ENCODE data around the gene LRRC23. TPM values are rescaled to one million over a fixed set of nuclear protein-coding genes. Genes with fewer than 3 reads are reported as not detected.

The LRRC23 gene
- total and polyA plus RNA-seq, 9 of the 15 experiments (the other 6 are each of a cell fraction or from before 2014, with no cell fraction given) = 2.2 to 7.0 (median 3.0) TPM

GRCh38 chr12:6867413-6868210 is 37.0 kb upstream of the LRRC23 start, which contains the start of gene TPI1 (continued):
- TF ChIP-seq, protein P1, sequence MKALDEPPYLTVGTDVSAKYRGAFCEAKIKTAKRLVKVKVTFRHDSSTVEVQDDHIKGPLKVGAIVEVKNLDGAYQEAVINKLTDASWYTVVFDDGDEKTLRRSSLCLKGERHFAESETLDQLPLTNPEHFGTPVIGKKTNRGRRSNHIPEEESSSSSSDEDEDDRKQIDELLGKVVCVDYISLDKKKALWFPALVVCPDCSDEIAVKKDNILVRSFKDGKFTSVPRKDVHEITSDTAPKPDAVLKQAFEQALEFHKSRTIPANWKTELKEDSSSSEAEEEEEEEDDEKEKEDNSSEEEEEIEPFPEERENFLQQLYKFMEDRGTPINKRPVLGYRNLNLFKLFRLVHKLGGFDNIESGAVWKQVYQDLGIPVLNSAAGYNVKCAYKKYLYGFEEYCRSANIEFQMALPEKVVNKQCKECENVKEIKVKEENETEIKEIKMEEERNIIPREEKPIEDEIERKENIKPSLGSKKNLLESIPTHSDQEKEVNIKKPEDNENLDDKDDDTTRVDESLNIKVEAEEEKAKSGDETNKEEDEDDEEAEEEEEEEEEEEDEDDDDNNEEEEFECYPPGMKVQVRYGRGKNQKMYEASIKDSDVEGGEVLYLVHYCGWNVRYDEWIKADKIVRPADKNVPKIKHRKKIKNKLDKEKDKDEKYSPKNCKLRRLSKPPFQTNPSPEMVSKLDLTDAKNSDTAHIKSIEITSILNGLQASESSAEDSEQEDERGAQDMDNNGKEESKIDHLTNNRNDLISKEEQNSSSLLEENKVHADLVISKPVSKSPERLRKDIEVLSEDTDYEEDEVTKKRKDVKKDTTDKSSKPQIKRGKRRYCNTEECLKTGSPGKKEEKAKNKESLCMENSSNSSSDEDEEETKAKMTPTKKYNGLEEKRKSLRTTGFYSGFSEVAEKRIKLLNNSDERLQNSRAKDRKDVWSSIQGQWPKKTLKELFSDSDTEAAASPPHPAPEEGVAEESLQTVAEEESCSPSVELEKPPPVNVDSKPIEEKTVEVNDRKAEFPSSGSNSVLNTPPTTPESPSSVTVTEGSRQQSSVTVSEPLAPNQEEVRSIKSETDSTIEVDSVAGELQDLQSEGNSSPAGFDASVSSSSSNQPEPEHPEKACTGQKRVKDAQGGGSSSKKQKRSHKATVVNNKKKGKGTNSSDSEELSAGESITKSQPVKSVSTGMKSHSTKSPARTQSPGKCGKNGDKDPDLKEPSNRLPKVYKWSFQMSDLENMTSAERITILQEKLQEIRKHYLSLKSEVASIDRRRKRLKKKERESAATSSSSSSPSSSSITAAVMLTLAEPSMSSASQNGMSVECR (CRISPR knock-in tag; IDR thresholded peaks at IDR 0.05) = peak; percentile 72
- TF ChIP-seq ATF7 (IDR thresholded peaks at IDR 0.05) (peak; percentile 14; the same call in 1 of the 2 replicates), EGR1 (conservative IDR thresholded peaks at IDR 0.05) (peak; percentile 3; the same call in 1 of the 2 replicates), RFX1 (IDR thresholded peaks at IDR 0.05) (no peak), MTA3 (IDR thresholded peaks at IDR 0.05; ENCODE audit: borderline replicate concordance) (0 out of 2 replicates have a peak, but pooled peaks have one; percentile 29), TEAD1 (CRISPR knock-in tag; IDR thresholded peaks at IDR 0.05) (no peak), HMGN3 (IDR thresholded peaks at IDR 0.05; ENCODE audit: borderline replicate concordance, extremely low read depth, insufficient read length, low read depth, low read length) (peak; percentile 30), GTF2F1 (IDR thresholded peaks at IDR 0.05; ENCODE audit: low read depth, low read length) (peak; percentile 58; the same call in 1 of the 2 replicates), NFRKB (IDR thresholded peaks at IDR 0.05; ENCODE audit: low read depth) (peak; percentile 33; the same call in 1 of the 2 replicates), TRIM25 (IDR thresholded peaks at IDR 0.05; ENCODE audit: borderline replicate concordance) (no peak), ELF4 (CRISPR knock-in tag; IDR thresholded peaks at IDR 0.05) (no peak), POLR3G (IDR thresholded peaks at IDR 0.05; ENCODE audit: extremely low read depth, insufficient read length, insufficient replicate concordance) (no peak)
- TF ChIP-seq, protein P2, sequence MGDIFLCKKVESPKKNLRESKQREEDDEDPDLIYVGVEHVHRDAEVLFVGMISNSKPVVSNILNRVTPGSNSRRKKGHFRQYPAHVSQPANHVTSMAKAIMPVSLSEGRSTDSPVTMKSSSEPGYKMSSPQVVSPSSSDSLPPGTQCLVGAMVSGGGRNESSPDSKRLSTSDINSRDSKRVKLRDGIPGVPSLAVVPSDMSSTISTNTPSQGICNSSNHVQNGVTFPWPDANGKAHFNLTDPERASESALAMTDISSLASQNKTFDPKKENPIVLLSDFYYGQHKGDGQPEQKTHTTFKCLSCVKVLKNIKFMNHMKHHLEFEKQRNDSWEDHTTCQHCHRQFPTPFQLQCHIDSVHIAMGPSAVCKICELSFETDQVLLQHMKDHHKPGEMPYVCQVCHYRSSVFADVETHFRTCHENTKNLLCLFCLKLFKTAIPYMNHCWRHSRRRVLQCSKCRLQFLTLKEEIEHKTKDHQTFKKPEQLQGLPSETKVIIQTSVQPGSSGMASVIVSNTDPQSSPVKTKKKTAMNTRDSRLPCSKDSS (IDR thresholded peaks at IDR 0.05; ENCODE audit: low read depth, partially characterized antibody) = no peak
- TF ChIP-seq, protein P3, sequence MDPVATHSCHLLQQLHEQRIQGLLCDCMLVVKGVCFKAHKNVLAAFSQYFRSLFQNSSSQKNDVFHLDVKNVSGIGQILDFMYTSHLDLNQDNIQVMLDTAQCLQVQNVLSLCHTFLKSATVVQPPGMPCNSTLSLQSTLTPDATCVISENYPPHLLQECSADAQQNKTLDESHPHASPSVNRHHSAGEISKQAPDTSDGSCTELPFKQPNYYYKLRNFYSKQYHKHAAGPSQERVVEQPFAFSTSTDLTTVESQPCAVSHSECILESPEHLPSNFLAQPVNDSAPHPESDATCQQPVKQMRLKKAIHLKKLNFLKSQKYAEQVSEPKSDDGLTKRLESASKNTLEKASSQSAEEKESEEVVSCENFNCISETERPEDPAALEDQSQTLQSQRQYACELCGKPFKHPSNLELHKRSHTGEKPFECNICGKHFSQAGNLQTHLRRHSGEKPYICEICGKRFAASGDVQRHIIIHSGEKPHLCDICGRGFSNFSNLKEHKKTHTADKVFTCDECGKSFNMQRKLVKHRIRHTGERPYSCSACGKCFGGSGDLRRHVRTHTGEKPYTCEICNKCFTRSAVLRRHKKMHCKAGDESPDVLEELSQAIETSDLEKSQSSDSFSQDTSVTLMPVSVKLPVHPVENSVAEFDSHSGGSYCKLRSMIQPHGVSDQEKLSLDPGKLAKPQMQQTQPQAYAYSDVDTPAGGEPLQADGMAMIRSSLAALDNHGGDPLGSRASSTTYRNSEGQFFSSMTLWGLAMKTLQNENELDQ (CRISPR knock-in tag; IDR thresholded peaks at IDR 0.05; ENCODE audit: borderline replicate concordance) = no peak
